SJCRH30 (cell line): ENCODE results near the gene SEPTIN7. TPM values are rescaled to one million over a fixed set of nuclear protein-coding genes. Genes with fewer than 3 reads are reported as not detected.
A peak's percentile ranks its signal among the peaks of the same experiment; 100 is the strongest.

Source experiments
- DNase-seq, 2 experiments: peaks; one replicate each; pipeline ENCODE4 v3.0.0-alpha.2; 2015 to 2020
- H3K27ac ChIP-seq: fragments of 250-450 bp; sonication (Bioruptor Pico); 2 replicates; pipeline ENCODE4 v1.5.1; 2020; ENCODE audit warnings: mild to moderate bottlenecking, moderate library complexity
- H3K27me3 ChIP-seq: fragments of 250-450 bp; sonication (Bioruptor Pico); 2 replicates; pipeline ENCODE4 v1.5.1; 2020; ENCODE audit warnings: mild to moderate bottlenecking, moderate library complexity
- H3K36me3 ChIP-seq: fragments of 250-450 bp; sonication (Bioruptor Pico); 2 replicates; pipeline ENCODE4 v1.5.1; 2020; ENCODE audit warnings: mild to moderate bottlenecking, moderate library complexity
- H3K4me1 ChIP-seq: fragments of 250-450 bp; sonication (Bioruptor Pico); 2 replicates; pipeline ENCODE4 v1.5.1; 2020; ENCODE audit warnings: mild to moderate bottlenecking, moderate library complexity
- H3K4me3 ChIP-seq: fragments of 250-450 bp; sonication (Bioruptor Pico); 2 replicates; pipeline ENCODE4 v1.5.1; 2020; ENCODE audit warnings: mild to moderate bottlenecking, moderate library complexity
- H3K9me3 ChIP-seq: fragments of 250-450 bp; sonication (Bioruptor Pico); replicated peaks from 2 replicates; pipeline ENCODE4 v1.5.1; 2020; ENCODE audit warnings: mild to moderate bottlenecking, moderate library complexity
- total RNA-seq: library from RNA; depleted of rRNA; stranded (reverse); fragments of >200 nt; shearing (Covaris generic); gene quantifications from 2 replicates; pipeline ENCODE4 v1.2.3, GENCODE V29; 2014

SEPTIN7 gene
- total RNA-seq, 1 experiment from 2014 or later, result 363 TPM

DNA sequence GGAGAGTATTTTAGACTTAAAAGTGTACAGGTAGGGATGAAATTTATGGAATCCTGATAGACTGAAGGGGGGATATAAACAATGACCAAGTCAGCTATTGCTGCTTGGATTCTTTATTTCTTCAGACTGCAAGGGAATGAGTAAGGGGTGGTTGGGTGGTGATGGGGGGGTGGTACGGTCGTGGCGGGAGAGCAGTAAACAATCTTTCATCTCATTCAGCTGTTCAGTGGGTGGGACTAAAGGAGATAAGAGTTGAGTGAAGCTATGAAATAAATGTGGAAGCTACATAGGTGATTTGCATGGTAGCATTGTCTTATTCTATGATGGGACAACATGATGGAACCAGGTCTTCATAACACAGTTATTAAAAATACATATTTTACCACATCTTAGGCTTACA lies 1.8 kb downstream of the SEPTIN7 start:
- peaks cover 3% of the 10 kb centered on the region; the same call in 1 of the 2 replicates for H3K36me3 ChIP-seq
- peak overlapping the region; percentile 94; the same call in 1 of the 2 replicates for H3K27ac ChIP-seq
- H3K4me3 ChIP-seq, result peak overlapping the region; percentile 83
- peaks cover 6% of the 10 kb centered on the region for H3K4me1 ChIP-seq
- peak; percentile 30 to 57 for DNase-seq
- no peaks in the 10 kb centered on the region for H3K9me3 ChIP-seq
- H3K27me3 ChIP-seq, result no peaks in the 10 kb centered on the region

GRCh38 chr7:35804231-35804970 lies 3.5 kb downstream of the SEPTIN7 start:
- Histone ChIP-seq H3K36me3 (peaks cover 7% of the 10 kb centered on the region; the same call in 1 of the 2 replicates), H3K9me3 (no peaks in the 10 kb centered on the region), H3K4me1 (peaks cover 6% of the 10 kb centered on the region), H3K27ac (no peak overlapping the region), H3K27me3 (no peaks in the 10 kb centered on the region), H3K4me3 (no peak overlapping the region)
- no peak for DNase-seq

DNA sequence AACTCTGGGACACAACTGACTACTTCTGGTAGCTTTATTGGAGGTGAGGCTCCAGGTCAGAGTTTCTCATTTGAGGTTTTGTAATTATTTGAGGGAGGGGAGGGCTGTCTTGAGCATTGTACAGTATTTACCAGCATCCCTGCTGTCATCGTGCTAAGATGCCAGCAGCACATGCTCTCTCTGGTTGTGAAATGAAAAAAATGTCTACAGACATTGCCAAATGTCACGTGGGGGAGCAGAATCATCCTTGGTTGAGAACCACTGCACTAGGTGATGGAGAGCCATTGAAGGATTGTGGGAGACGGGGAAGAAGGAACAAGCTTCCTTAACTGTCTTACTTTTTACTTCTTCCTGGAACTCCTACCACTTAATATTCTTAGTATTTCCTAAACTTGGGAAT lies 5.0 kb downstream of the SEPTIN7 start:
- no peak for DNase-seq
- Histone ChIP-seq H3K27ac (no peak overlapping the region), H3K36me3 (peaks cover 7% of the 10 kb centered on the region; the same call in 1 of the 2 replicates), H3K9me3 (no peaks in the 10 kb centered on the region), H3K27me3 (no peaks in the 10 kb centered on the region), H3K4me1 (peaks cover 6% of the 10 kb centered on the region), H3K4me3 (no peak overlapping the region)

GRCh38 chr7:35816514-35816913 lies 15.7 kb downstream of the SEPTIN7 start:
- Histone ChIP-seq H3K27ac (no peak overlapping the region), H3K4me1 (no peaks in the 10 kb centered on the region), H3K4me3 (no peak overlapping the region), H3K9me3 (peaks cover 9% of the 10 kb centered on the region; the same call in 1 of the 2 replicates), H3K27me3 (no peaks in the 10 kb centered on the region), H3K36me3 (no peaks in the 10 kb centered on the region)
- no peak for DNase-seq

GRCh38 chr7:35817181-35817580 lies 16.3 kb downstream of the SEPTIN7 start:
- Histone ChIP-seq H3K36me3 (no peaks in the 10 kb centered on the region), H3K4me3 (no peak overlapping the region), H3K27me3 (no peaks in the 10 kb centered on the region), H3K9me3 (peaks cover 9% of the 10 kb centered on the region; the same call in 1 of the 2 replicates), H3K27ac (no peak overlapping the region), H3K4me1 (no peaks in the 10 kb centered on the region)
- no peak for DNase-seq

- H3K4me1 ChIP-seq, result no peaks in the 10 kb centered on the region
- H3K36me3 ChIP-seq, result no peaks in the 10 kb centered on the region
- no peak overlapping the region for H3K4me3 ChIP-seq
- no peak overlapping the region for H3K27ac ChIP-seq
- no peak for DNase-seq
- H3K9me3 ChIP-seq, result peaks cover 9% of the 10 kb centered on the region; the same call in 1 of the 2 replicates
- H3K27me3 ChIP-seq, result no peaks in the 10 kb centered on the region
Measured at GRCh38 chr7:35817930-35818329, 17.1 kb downstream of the SEPTIN7 start.

- no peaks in the 10 kb centered on the region for H3K27me3 ChIP-seq
- no peaks in the 10 kb centered on the region; the same call in 1 of the 2 replicates for H3K36me3 ChIP-seq
- DNase-seq, result no peak
- H3K4me3 ChIP-seq, result no peak overlapping the region
- no peak overlapping the region for H3K27ac ChIP-seq
- H3K9me3 ChIP-seq, result peaks cover 9% of the 10 kb centered on the region; the same call in 1 of the 2 replicates
- no peaks in the 10 kb centered on the region for H3K4me1 ChIP-seq
Measured at GRCh38 chr7:35818513-35818912, 17.7 kb downstream of the SEPTIN7 start.

DNA sequence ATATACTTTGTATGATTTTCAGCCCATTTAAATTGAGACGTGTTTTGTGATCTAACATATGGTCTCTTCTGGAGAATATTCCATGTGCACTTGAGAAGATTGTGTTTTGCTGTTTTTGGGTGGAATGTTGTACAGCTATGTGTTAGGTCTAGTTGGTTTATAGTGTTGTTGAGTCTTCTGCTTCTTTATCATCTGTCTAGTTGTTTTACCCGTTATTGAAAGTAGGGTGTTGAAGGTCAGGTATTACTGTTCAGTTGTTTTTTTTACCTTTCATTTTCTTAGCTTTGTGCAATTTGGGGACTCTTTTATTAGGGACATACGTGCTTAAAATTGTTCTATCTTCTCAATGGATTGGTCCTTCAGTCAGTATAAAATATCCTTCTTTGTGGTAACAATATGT lies 18.5 kb downstream of the SEPTIN7 start:
- Histone ChIP-seq H3K27me3 (no peaks in the 10 kb centered on the region), H3K36me3 (no peaks in the 10 kb centered on the region; the same call in 1 of the 2 replicates), H3K4me1 (no peaks in the 10 kb centered on the region), H3K4me3 (no peak overlapping the region), H3K27ac (no peak overlapping the region), H3K9me3 (peaks cover 9% of the 10 kb centered on the region; the same call in 1 of the 2 replicates)
- no peak for DNase-seq

GRCh38 chr7:35819954-35820703 lies 19.3 kb downstream of the SEPTIN7 start:
- Histone ChIP-seq H3K4me3 (no peak overlapping the region), H3K9me3 (peaks cover 9% of the 10 kb centered on the region; the same call in 1 of the 2 replicates)

GRCh38 chr7:35820858-35821257 lies 20.0 kb downstream of the SEPTIN7 start:
- no peak overlapping the region for H3K27ac ChIP-seq

More at GRCh38 chr7:35819954-35820703, 19.3 kb downstream of the SEPTIN7 start:
- Histone ChIP-seq H3K36me3 (no peaks in the 10 kb centered on the region; the same call in 1 of the 2 replicates), H3K27me3 (no peaks in the 10 kb centered on the region), H3K4me1 (no peaks in the 10 kb centered on the region), H3K27ac (no peak overlapping the region)
- DNase-seq, result no peak

GRCh38 chr7:35823440-35823839 lies 22.6 kb downstream of the SEPTIN7 start:
- Histone ChIP-seq H3K4me3 (no peak overlapping the region), H3K27ac (no peak overlapping the region), H3K36me3 (no peaks in the 10 kb centered on the region; the same call in 1 of the 2 replicates), H3K4me1 (no peaks in the 10 kb centered on the region), H3K27me3 (no peaks in the 10 kb centered on the region), H3K9me3 (0 out of 2 replicates have a peak, but pooled peaks cover 7% of the 10 kb centered on the region)
- DNase-seq, result no peak

More at GRCh38 chr7:35820858-35821257, 20.0 kb downstream of the SEPTIN7 start:
- Histone ChIP-seq H3K36me3 (no peaks in the 10 kb centered on the region; the same call in 1 of the 2 replicates), H3K4me1 (no peaks in the 10 kb centered on the region), H3K9me3 (peaks cover 9% of the 10 kb centered on the region; the same call in 1 of the 2 replicates), H3K4me3 (no peak overlapping the region), H3K27me3 (no peaks in the 10 kb centered on the region)
- no peak for DNase-seq

DNA sequence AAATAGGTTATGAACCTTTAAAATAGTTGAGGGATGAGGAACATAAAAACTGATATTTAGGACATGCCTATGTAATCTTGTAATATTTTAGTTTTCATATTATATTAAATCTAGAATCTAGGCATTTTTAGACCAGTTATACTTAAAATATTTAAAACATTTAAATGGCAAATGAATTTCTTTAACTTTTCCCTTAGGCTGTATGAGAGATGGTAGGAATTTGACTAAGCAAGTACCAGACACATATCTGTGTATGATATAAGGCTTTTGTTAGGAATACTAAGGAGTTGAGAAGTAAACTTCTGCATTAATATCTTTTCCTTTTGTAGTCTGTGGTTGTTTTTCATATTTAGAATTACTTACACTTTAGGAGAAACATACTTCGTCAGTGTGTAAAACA lies 25.1 kb downstream of the SEPTIN7 start:
- Histone ChIP-seq H3K27me3 (no peaks in the 10 kb centered on the region), H3K9me3 (0 out of 2 replicates have a peak, but pooled peaks cover under 1% of the 10 kb centered on the region), H3K4me3 (no peak overlapping the region), H3K4me1 (peaks cover 7% of the 10 kb centered on the region), H3K27ac (no peak overlapping the region), H3K36me3 (no peaks in the 10 kb centered on the region; the same call in 1 of the 2 replicates)
- DNase-seq, result no peak

- H3K4me3 ChIP-seq, result no peak overlapping the region
- H3K27ac ChIP-seq, result no peak overlapping the region
- no peak for DNase-seq
- H3K36me3 ChIP-seq, result peaks cover 4% of the 10 kb centered on the region
- no peaks in the 10 kb centered on the region for H3K27me3 ChIP-seq
- peaks cover 15% of the 10 kb centered on the region for H3K4me1 ChIP-seq
- H3K9me3 ChIP-seq, result no peaks in the 10 kb centered on the region
Measured at GRCh38 chr7:35826751-35827150, 25.9 kb downstream of the SEPTIN7 start.

DNA sequence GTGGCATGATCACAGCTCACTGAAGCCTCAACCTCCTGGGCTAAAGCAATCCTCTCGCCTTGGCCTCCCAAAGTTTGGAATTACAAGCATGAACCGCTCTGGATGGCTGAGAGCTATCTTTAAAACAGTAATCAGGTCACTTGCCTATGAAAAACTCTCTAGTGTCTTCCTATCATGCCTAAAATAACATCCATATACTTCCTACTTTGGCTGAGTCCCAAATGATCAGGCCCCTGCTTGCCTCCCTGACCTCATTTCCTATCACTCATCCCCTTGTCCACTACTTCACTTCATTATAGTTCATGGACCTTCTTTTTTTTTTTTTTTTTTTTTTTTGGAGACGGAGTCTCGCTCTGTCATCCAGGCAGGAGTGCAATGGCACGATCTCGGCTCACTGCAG lies 28.0 kb downstream of the SEPTIN7 start:
- H3K9me3 ChIP-seq, result no peaks in the 10 kb centered on the region
- no peak overlapping the region for H3K4me3 ChIP-seq
- no peaks in the 10 kb centered on the region for H3K27me3 ChIP-seq
- no peak for DNase-seq
- H3K36me3 ChIP-seq, result peaks cover 17% of the 10 kb centered on the region
- H3K27ac ChIP-seq, result no peak overlapping the region
- peaks cover 16% of the 10 kb centered on the region for H3K4me1 ChIP-seq

DNA sequence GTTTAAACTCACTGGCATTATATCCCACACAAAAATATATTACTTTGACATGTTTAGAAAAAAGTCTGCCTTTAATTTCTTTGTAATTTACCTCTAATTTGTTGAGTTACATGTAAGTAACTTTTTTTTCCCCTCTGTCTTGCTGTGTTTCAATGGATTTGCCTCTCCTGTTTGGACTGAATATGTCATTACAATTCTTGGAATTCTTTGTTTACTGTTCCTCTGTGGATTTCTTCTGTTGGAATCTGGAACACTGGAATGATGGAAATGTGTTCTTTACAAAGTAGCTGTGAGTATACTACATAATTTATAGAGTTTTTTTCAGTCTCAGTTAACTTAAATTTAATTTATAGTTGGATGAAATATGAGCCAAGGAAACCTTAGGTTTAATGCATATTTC lies 30.4 kb downstream of the SEPTIN7 start:
- H3K27me3 ChIP-seq, result no peaks in the 10 kb centered on the region
- DNase-seq, result no peak
- H3K9me3 ChIP-seq, result no peaks in the 10 kb centered on the region
- peaks cover 31% of the 10 kb centered on the region for H3K36me3 ChIP-seq
- no peak overlapping the region for H3K4me3 ChIP-seq
- no peak overlapping the region for H3K27ac ChIP-seq
- H3K4me1 ChIP-seq, result peaks cover 16% of the 10 kb centered on the region
